ENCODE measurements around the gene HSD17B2.
A peak's percentile ranks its signal among the peaks of the same experiment; 100 is the strongest.

Gene HSD17B2, protein sequence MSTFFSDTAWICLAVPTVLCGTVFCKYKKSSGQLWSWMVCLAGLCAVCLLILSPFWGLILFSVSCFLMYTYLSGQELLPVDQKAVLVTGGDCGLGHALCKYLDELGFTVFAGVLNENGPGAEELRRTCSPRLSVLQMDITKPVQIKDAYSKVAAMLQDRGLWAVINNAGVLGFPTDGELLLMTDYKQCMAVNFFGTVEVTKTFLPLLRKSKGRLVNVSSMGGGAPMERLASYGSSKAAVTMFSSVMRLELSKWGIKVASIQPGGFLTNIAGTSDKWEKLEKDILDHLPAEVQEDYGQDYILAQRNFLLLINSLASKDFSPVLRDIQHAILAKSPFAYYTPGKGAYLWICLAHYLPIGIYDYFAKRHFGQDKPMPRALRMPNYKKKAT

DNA sequence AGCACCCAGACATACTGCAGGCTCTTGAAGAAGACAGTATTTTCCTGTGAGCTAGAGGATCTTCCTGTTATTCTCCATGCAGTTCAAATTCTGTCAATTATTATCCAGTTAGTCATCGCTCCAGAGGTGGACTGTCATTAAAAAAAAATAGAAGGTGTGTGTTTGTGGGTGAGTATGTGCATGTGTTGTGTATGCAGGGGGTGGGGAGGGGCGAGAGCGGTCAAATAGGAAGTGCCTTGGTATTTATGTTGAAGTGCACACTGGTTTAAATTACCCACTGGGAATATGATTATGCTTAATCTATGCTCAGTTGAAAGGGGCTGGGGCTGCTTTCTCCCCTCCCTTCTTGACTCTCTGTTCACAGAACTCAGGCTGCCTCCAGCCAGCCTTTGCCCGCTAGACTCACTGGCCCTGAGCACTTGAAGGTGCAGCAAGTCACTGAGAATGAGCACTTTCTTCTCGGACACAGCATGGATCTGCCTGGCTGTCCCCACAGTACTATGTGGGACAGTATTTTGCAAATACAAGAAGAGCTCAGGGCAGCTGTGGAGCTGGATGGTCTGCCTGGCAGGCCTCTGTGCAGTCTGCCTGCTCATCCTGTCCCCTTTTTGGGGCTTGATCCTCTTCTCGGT is at the start of gene HSD17B2:
HSD17B2 (plus strand) TSS at position 273 of the 632 bp plus-strand sequence; CDS start at position 445, 172 bp downstream.
- FAIRE-seq (no peak), DNase-seq (ENCODE audit: insufficient read length, low spot score) (no peak)
- TF ChIP-seq, protein P1, sequence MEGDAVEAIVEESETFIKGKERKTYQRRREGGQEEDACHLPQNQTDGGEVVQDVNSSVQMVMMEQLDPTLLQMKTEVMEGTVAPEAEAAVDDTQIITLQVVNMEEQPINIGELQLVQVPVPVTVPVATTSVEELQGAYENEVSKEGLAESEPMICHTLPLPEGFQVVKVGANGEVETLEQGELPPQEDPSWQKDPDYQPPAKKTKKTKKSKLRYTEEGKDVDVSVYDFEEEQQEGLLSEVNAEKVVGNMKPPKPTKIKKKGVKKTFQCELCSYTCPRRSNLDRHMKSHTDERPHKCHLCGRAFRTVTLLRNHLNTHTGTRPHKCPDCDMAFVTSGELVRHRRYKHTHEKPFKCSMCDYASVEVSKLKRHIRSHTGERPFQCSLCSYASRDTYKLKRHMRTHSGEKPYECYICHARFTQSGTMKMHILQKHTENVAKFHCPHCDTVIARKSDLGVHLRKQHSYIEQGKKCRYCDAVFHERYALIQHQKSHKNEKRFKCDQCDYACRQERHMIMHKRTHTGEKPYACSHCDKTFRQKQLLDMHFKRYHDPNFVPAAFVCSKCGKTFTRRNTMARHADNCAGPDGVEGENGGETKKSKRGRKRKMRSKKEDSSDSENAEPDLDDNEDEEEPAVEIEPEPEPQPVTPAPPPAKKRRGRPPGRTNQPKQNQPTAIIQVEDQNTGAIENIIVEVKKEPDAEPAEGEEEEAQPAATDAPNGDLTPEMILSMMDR (IDR thresholded peaks at IDR 0.05; ENCODE audit: insufficient read depth, missing control alignments): no peak

DNA sequence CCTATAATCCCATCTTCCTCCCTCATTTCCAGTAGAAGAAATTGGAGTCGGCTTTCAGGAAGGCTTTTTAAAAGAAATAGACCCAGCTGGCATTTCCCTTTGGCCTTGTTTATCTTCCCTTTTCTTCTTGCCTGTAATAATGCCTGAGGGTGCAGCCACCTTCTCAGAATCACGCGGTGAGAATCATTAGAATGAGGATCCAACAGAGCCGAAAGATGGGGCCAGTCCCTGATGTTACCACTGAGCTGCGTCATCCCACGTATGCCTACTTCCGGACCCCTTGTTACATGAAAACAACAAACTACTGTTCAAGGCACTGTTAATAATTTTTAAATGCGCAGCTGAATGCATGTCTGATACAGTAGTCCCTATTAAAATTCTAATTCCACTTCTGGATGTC is 47.9 kb upstream of the HSD17B2 start:
- TF ChIP-seq, protein P1 (IDR thresholded peaks at IDR 0.05; ENCODE audit: insufficient read depth, missing control alignments): no peak
- FAIRE-seq (no peak), DNase-seq (ENCODE audit: insufficient read length, low spot score) (no peak)

DNA sequence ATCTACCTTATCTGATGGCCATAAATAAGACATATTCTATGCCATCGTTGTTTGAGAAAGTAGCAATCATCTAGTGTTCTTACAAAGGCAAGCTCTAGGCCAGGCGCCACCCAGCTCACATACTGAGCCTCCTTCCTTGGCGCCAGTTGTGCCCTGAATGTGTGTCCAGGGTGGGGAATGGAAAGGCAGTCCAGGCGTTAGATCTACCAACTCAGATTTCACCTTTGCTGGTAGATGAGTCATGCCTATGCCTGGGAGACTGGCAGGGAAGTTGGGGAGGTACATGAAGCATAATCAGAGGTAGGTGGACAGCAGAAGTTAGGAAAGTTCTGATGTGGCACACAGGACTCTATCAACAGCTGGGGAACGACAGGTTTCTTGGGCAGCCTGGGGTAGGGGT is 47.3 kb upstream of the HSD17B2 start:
- FAIRE-seq (no peak), DNase-seq (ENCODE audit: insufficient read length, low spot score) (no peak)
- TF ChIP-seq, protein P1 (IDR thresholded peaks at IDR 0.05; ENCODE audit: insufficient read depth, missing control alignments): no peak

DNA sequence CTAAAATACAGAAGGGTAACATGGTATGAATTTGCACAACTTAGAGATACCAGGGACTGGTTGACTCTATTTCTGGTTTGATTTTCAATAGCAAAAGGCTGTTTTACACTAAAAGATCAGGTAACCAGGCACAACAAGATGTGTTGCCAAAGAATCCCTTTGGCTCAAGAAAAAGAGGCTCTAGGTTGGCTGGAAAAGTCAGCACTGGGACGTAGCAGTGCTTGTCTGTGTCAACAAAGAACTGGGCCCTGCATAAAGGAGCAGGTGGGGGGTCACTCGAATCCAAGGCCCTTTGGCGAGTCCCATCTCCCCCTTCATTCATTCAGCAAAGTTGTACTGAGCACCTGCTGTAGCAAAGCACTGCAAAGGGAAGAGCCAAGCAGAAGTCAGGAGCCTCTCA is 42.2 kb upstream of the HSD17B2 start:
- no peak for FAIRE-seq
- DNase-seq (ENCODE audit: insufficient read length, low spot score): no peak
- TF ChIP-seq, protein P1 (IDR thresholded peaks at IDR 0.05; ENCODE audit: insufficient read depth, missing control alignments): no peak

DNA sequence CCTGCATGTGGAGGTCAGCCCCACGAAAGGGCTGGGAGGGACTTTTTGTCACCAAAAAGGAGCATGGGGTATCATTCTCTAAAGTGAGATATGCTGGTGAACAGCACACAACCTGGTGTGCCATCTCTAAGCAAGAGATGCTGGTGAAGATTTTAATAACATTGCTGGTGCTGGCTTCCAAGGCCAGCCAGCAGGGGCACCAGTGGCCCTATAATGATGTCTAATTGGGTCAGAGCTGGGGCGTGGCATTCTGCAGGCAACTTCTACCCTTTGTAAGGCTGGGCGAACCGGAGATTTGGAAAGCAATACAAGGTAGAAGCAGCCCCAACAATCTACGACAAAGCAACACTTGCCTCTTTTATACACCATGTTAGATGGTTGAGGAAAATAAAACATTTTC is 40.6 kb upstream of the HSD17B2 start:
- TF ChIP-seq, protein P1 (IDR thresholded peaks at IDR 0.05; ENCODE audit: insufficient read depth, missing control alignments): peak; percentile 9
- no peak for DNase-seq (ENCODE audit: insufficient read length, low spot score)
- no peak for FAIRE-seq

DNA sequence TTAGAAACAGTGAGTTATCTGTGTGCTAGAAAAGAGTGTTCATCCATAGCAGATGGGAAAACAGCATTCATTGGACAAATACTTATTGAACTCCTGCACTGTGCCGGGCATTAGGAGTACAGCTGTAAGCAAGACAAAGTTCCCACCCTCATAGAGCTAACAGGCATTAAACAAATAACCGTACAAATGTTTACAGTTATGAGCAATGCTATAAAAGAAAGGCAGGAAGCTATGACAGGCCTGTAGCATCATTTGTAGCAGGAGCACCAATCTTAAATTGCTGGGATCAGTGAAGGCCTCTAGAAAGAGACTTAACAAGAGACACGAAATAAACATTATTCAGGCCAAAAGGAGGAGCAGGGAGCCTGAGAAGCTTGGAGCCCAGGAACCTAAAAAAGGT is 39.4 kb upstream of the HSD17B2 start:
- no peak for FAIRE-seq
- no peak for DNase-seq (ENCODE audit: insufficient read length, low spot score)
- TF ChIP-seq, protein P1 (IDR thresholded peaks at IDR 0.05; ENCODE audit: insufficient read depth, missing control alignments): no peak
